HG03108 (cell line): ENCODE measurements around the gene HACD4.
"Not testable (repeated sequence)": the region's sequence is repeated elsewhere in the genome, so short reads cannot be mapped to it uniquely, and the experiment has no call there.

Experiments
- ATAC-seq: cut with Tn5 transposase; IDR thresholded peaks from one replicate; pipeline ENCODE4 v1.9.1; 2021; ENCODE audit warnings: moderate library complexity; ENCODE audit not compliant: unreplicated experiment

Gene HACD4

GRCh38 chr9:20973246-20973947, 58.0 kb downstream of the HACD4 start:
- ATAC-seq = not testable (repeated sequence)

GRCh38 chr9:20972684-20973083, 58.8 kb downstream of the HACD4 start:
- ATAC-seq = no peak

GRCh38 chr9:20962536-20963225, 68.8 kb downstream of the HACD4 start:
- ATAC-seq = no peak

- ATAC-seq = no peak
Observed at GRCh38 chr9:20950707-20951106, 80.7 kb downstream of the HACD4 start.
